BLaER1 treated with 17β-estradiol and CSF1 and Interleukin-3, amounts not matched to agents 10 nM and 100 nM (cell line): ENCODE results near the gene HELZ.
A peak's percentile ranks its signal among the peaks of the same experiment; 100 is the strongest.
"Not testable (repeated sequence)": the region's sequence is repeated elsewhere in the genome, so short reads cannot be mapped to it uniquely, and the experiment has no call there.

Experiments used
- H3K27ac ChIP-seq, 11 experiments: shearing (Covaris generic); formaldehyde crosslinking; 2 replicates each; pipeline ENCODE4 v1.8.1; 2022
- H3K27me3 ChIP-seq, 11 experiments: shearing (Covaris generic); formaldehyde crosslinking; 2 replicates each; pipeline ENCODE4 v1.8.1; 2022
- H3K36me3 ChIP-seq, 11 experiments: shearing (Covaris generic); formaldehyde crosslinking; 2 replicates each; pipeline ENCODE4 v1.8.1; 2022
- H3K4me1 ChIP-seq, 10 experiments: shearing (Covaris generic); formaldehyde crosslinking; 2 replicates each; pipeline ENCODE4 v1.8.1; 2022
- H3K4me2 ChIP-seq, 11 experiments: shearing (Covaris generic); formaldehyde crosslinking; 2 replicates each; pipeline ENCODE4 v1.8.1; 2022
- H3K4me3 ChIP-seq, 10 experiments: shearing (Covaris generic); formaldehyde crosslinking; 2 replicates each; pipeline ENCODE4 v1.8.1; 2022
- H3K9ac ChIP-seq, 11 experiments: shearing (Covaris generic); formaldehyde crosslinking; 2 replicates each; pipeline ENCODE4 v1.8.1; 2022
- H3K9me3 ChIP-seq, 11 experiments: shearing (Covaris generic); formaldehyde crosslinking; replicated peaks in 1 of 11; 2 replicates each; pipeline ENCODE4 v1.8.1; 2022
- H4K20me1 ChIP-seq, 11 experiments: shearing (Covaris generic); formaldehyde crosslinking; 2 replicates each; pipeline ENCODE4 v1.8.1; 2022
- Cebpa-rat ChIP-seq, 11 experiments: shearing (Covaris generic); IDR thresholded peaks; 2 replicates each; pipeline ENCODE4 v1.8.1; 2022

HELZ gene

GRCh38 chr17:67113486-67113885 lies 131.5 kb downstream of the HELZ start:
- peaks cover 88 to 100% (median 100%) of the 10 kb centered on the region in 11 experiments for H3K36me3 ChIP-seq
- peaks cover 0 to 97% (median 0%) of the 10 kb centered on the region in 11 experiments; a peak in 6 of 22 replicates for H4K20me1 ChIP-seq
- no peak overlapping the region for H3K9ac ChIP-seq
- no peak for TF ChIP-seq Cebpa-rat (IDR thresholded peaks at IDR 0.05)
- no peaks in the 10 kb centered on the region for H3K27me3 ChIP-seq
- no peak overlapping the region for H3K4me2 ChIP-seq
- no peak overlapping the region for H3K4me3 ChIP-seq
- H3K27ac ChIP-seq: no peak overlapping the region
- H3K9me3 ChIP-seq: peaks cover 18 to 32% (median 27%) of the 10 kb centered on the region in 11 experiments
- H3K4me1 ChIP-seq: no peaks in the 10 kb centered on the region; a peak in 1 of 20 replicates

- H3K9ac ChIP-seq: no peak overlapping the region
- no peak for TF ChIP-seq Cebpa-rat (IDR thresholded peaks at IDR 0.05)
- H3K4me1 ChIP-seq: no peaks in the 10 kb centered on the region; a peak in 1 of 20 replicates
- peaks cover 6 to 15% (median 11%) of the 10 kb centered on the region in 11 experiments for H3K9me3 ChIP-seq
- no peak overlapping the region for H3K4me2 ChIP-seq
- peaks cover 88 to 100% (median 100%) of the 10 kb centered on the region in 11 experiments for H3K36me3 ChIP-seq
- H3K4me3 ChIP-seq: no peak overlapping the region
- H3K27me3 ChIP-seq: no peaks in the 10 kb centered on the region
- peaks cover 0 to 99% (median 0%) of the 10 kb centered on the region in 11 experiments; a peak in 6 of 22 replicates for H4K20me1 ChIP-seq
- H3K27ac ChIP-seq: no peak overlapping the region
Measured at GRCh38 chr17:67111808-67112207, 133.2 kb downstream of the HELZ start.

- peaks cover 1 to 10% (median 6%) of the 10 kb centered on the region in 11 experiments; a peak in 21 of 22 replicates for H3K9me3 ChIP-seq
- peaks cover 0 to 3% (median 0%) of the 10 kb centered on the region in 10 experiments; a peak in 1 of 20 replicates for H3K4me1 ChIP-seq
- TF ChIP-seq Cebpa-rat (IDR thresholded peaks at IDR 0.05): no peak
- no peak overlapping the region for H3K9ac ChIP-seq
- no peaks in the 10 kb centered on the region for H3K27me3 ChIP-seq
- H3K4me2 ChIP-seq: no peak overlapping the region
- no peak overlapping the region for H3K4me3 ChIP-seq
- H3K36me3 ChIP-seq: peaks cover 88 to 100% (median 100%) of the 10 kb centered on the region in 11 experiments
- H4K20me1 ChIP-seq: peaks cover 0 to 99% (median 0%) of the 10 kb centered on the region in 11 experiments; a peak in 6 of 22 replicates
- no peak overlapping the region for H3K27ac ChIP-seq
Measured at GRCh38 chr17:67111327-67111726, 133.7 kb downstream of the HELZ start.

GRCh38 chr17:67110619-67111018 lies 134.4 kb downstream of the HELZ start:
- Histone ChIP-seq H3K4me3 (no peak overlapping the region), H3K9me3 (peaks cover 0 to 3% (median 0%) of the 10 kb centered on the region in 11 experiments; a peak in 3 of 22 replicates), H4K20me1 (peaks cover 0 to 99% (median 0%) of the 10 kb centered on the region in 11 experiments; a peak in 6 of 22 replicates), H3K36me3 (peaks cover 90 to 100% (median 100%) of the 10 kb centered on the region in 11 experiments), H3K4me1 (peaks cover 0 to 10% (median 0%) of the 10 kb centered on the region in 10 experiments; a peak in 4 of 20 replicates), H3K27me3 (no peaks in the 10 kb centered on the region), H3K9ac (no peak overlapping the region), H3K27ac (no peak overlapping the region), H3K4me2 (no peak overlapping the region)
- TF ChIP-seq Cebpa-rat (IDR thresholded peaks at IDR 0.05): no peak

- H3K36me3 ChIP-seq: peaks cover 94 to 100% (median 99%) of the 10 kb centered on the region in 11 experiments
- H3K27ac ChIP-seq: no peak overlapping the region
- peaks cover 0 to 4% (median 0%) of the 10 kb centered on the region in 11 experiments; a peak in 2 of 22 replicates for H3K9me3 ChIP-seq
- H3K4me2 ChIP-seq: no peak overlapping the region
- peaks cover 0 to 99% (median 0%) of the 10 kb centered on the region in 11 experiments; a peak in 9 of 22 replicates for H4K20me1 ChIP-seq
- TF ChIP-seq Cebpa-rat (IDR thresholded peaks at IDR 0.05): no peak
- H3K27me3 ChIP-seq: no peaks in the 10 kb centered on the region
- H3K9ac ChIP-seq: no peak overlapping the region
- peaks cover 0 to 25% (median 0%) of the 10 kb centered on the region in 10 experiments; a peak in 6 of 20 replicates for H3K4me1 ChIP-seq
- H3K4me3 ChIP-seq: no peak overlapping the region
Measured at GRCh38 chr17:67109111-67109510, 135.9 kb downstream of the HELZ start.

- H3K27me3 ChIP-seq: no peaks in the 10 kb centered on the region
- H3K4me1 ChIP-seq: peaks cover 0 to 26% (median 0%) of the 10 kb centered on the region in 10 experiments; a peak in 6 of 20 replicates
- H3K9me3 ChIP-seq: peaks cover 0 to 4% (median 0%) of the 10 kb centered on the region in 11 experiments; a peak in 2 of 22 replicates
- no peak overlapping the region for H3K4me2 ChIP-seq
- H3K4me3 ChIP-seq: no peak overlapping the region
- H3K27ac ChIP-seq: no peak overlapping the region
- TF ChIP-seq Cebpa-rat (IDR thresholded peaks at IDR 0.05): no peak
- peaks cover 0 to 99% (median 0%) of the 10 kb centered on the region in 11 experiments; a peak in 9 of 22 replicates for H4K20me1 ChIP-seq
- no peak overlapping the region for H3K9ac ChIP-seq
- H3K36me3 ChIP-seq: peaks cover 93 to 100% (median 99%) of the 10 kb centered on the region in 11 experiments
Measured at GRCh38 chr17:67107811-67108775, 136.9 kb downstream of the HELZ start.

- peaks cover 85 to 100% (median 94%) of the 10 kb centered on the region in 11 experiments for H3K36me3 ChIP-seq
- TF ChIP-seq Cebpa-rat (IDR thresholded peaks at IDR 0.05): no peak
- H3K27ac ChIP-seq: no peak overlapping the region
- no peak overlapping the region for H3K9ac ChIP-seq
- H3K4me2 ChIP-seq: no peak overlapping the region
- no peaks in the 10 kb centered on the region for H3K27me3 ChIP-seq
- peaks cover 0 to 100% (median 0%) of the 10 kb centered on the region in 11 experiments; a peak in 9 of 22 replicates for H4K20me1 ChIP-seq
- H3K4me1 ChIP-seq: peaks cover 0 to 26% (median 0%) of the 10 kb centered on the region in 10 experiments; a peak in 6 of 20 replicates
- H3K4me3 ChIP-seq: no peak overlapping the region
- peaks cover 0 to 4% (median 0%) of the 10 kb centered on the region in 11 experiments; a peak in 2 of 22 replicates for H3K9me3 ChIP-seq
Measured at GRCh38 chr17:67107171-67107570, 137.8 kb downstream of the HELZ start.

GRCh38 chr17:67105213-67105612 lies 139.8 kb downstream of the HELZ start:
- no peaks in the 10 kb centered on the region for H3K27me3 ChIP-seq
- H3K27ac ChIP-seq: peak overlapping the region in 3 of 11 experiments; percentile 5 to 67 (median 19); a peak in 6 of 22 replicates
- peaks cover 0 to 4% (median 0%) of the 10 kb centered on the region in 11 experiments; a peak in 2 of 22 replicates for H3K9me3 ChIP-seq
- H3K4me1 ChIP-seq: peaks cover 0 to 26% (median 0%) of the 10 kb centered on the region in 10 experiments; a peak in 6 of 20 replicates
- H4K20me1 ChIP-seq: peaks cover 0 to 100% (median 6%) of the 10 kb centered on the region in 11 experiments; a peak in 11 of 22 replicates
- H3K4me3 ChIP-seq: no peak overlapping the region
- H3K4me2 ChIP-seq: peak overlapping the region in 1 of 11 experiments; percentile 29; a peak in 1 of 22 replicates
- no peak for TF ChIP-seq Cebpa-rat (IDR thresholded peaks at IDR 0.05)
- H3K9ac ChIP-seq: no peak overlapping the region
- peaks cover 82 to 100% (median 92%) of the 10 kb centered on the region in 11 experiments for H3K36me3 ChIP-seq

GRCh38 chr17:67104641-67105040 lies 140.4 kb downstream of the HELZ start:
- Histone ChIP-seq H3K4me2 (peak overlapping the region in 1 of 11 experiments; percentile 29; a peak in 1 of 22 replicates), H3K36me3 (peaks cover 78 to 100% (median 90%) of the 10 kb centered on the region in 11 experiments), H3K4me1 (peaks cover 0 to 26% (median 0%) of the 10 kb centered on the region in 10 experiments; a peak in 6 of 20 replicates), H4K20me1 (peaks cover 0 to 100% (median 6%) of the 10 kb centered on the region in 11 experiments; a peak in 11 of 22 replicates), H3K27ac (peak overlapping the region in 2 of 11 experiments; percentile 5 to 33; a peak in 4 of 22 replicates)
- H3K9me3 ChIP-seq, H3K4me3 ChIP-seq, H3K27me3 ChIP-seq, H3K9ac ChIP-seq: not testable (repeated sequence)
